Measurements from ENCODE around the gene ARHGAP27. TPM values are rescaled to one million over a fixed set of nuclear protein-coding genes. Genes with fewer than 3 reads are reported as not detected.

Gene ARHGAP27
- polyA plus RNA-seq, 3 donors, result 47.2 to 315 (median 55.0) TPM

DNA sequence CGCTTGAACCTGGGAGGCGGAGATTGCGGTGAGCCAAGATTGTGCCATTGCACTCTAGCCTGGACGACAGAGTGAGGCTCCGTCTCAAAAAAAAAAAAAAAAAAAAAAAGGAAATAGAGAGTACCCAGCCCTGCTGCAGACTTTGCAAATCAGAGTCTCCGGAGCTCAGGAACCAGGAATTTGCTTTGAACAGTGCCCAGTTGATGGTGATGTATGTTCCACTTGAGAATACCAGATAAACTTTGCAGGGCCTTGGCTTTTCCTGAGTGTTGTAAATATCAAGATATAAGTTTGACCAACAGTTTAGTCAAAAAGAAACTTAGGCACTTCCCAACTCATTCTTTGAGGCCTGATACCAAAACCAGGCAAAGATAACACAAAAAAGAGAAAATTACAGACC, 85.2 kb downstream of the ARHGAP27 start:
- intact Hi-C loops (cut with micrococcal nuclease), result no loop called here
- Mint-ChIP-seq H3K9me3 (peaks cover 0 to 2% (median 0%) of the 10 kb centered on the region in 7 donors), H3K4me1 (peaks cover 19% of the 10 kb centered on the region), H3K27me3 (ENCODE audit: low read depth in 3 of 3) (peaks cover 0 to 3% (median 1%) of the 10 kb centered on the region in 3 donors), H3K4me3 (no peak overlapping the region), H3K36me3 (no peaks in the 10 kb centered on the region), H3K27ac (peak overlapping the region in 1 of 7 donors; percentile 20)
- no peak overlapping the region for H2AFZ ChIP-seq (ENCODE audit: insufficient read depth, low read depth, low read length, poor library complexity, severe bottlenecking)
- H3K4me3 ChIP-seq (replicated peaks in 1 of 3; ENCODE audit: low read depth in 2 of 3, low read length in 3 of 3), result no peak overlapping the region
- no peak overlapping the region for H3K4me2 ChIP-seq (replicated peaks; ENCODE audit: extremely low read depth, low read length, poor library complexity, severe bottlenecking)
- no peak overlapping the region for H3K9ac ChIP-seq (ENCODE audit: insufficient read depth, low read length, poor library complexity, severe bottlenecking)
- H3K36me3 ChIP-seq (replicated peaks in 1 of 2; ENCODE audit: control insufficient read depth in 1 of 2, insufficient read depth in 2 of 2, low read length in 2 of 2), result no peaks in the 10 kb centered on the region
- no peaks in the 10 kb centered on the region for H3K27me3 ChIP-seq (ENCODE audit: control insufficient read depth in 2 of 2, insufficient read depth in 2 of 2, low read length in 2 of 2)
- peaks cover 10 to 16% of the 10 kb centered on the region in 2 donors for H3K4me1 ChIP-seq (ENCODE audit: control insufficient read depth in 1 of 2, insufficient read depth in 2 of 2, low read length in 2 of 2)
- no peaks in the 10 kb centered on the region for H4K20me1 ChIP-seq (ENCODE audit: insufficient read depth, low read length)
- H3K27ac ChIP-seq (ENCODE audit: low read depth in 1 of 2, low read length in 2 of 2), result no peak overlapping the region
- TF ChIP-seq, protein P1, sequence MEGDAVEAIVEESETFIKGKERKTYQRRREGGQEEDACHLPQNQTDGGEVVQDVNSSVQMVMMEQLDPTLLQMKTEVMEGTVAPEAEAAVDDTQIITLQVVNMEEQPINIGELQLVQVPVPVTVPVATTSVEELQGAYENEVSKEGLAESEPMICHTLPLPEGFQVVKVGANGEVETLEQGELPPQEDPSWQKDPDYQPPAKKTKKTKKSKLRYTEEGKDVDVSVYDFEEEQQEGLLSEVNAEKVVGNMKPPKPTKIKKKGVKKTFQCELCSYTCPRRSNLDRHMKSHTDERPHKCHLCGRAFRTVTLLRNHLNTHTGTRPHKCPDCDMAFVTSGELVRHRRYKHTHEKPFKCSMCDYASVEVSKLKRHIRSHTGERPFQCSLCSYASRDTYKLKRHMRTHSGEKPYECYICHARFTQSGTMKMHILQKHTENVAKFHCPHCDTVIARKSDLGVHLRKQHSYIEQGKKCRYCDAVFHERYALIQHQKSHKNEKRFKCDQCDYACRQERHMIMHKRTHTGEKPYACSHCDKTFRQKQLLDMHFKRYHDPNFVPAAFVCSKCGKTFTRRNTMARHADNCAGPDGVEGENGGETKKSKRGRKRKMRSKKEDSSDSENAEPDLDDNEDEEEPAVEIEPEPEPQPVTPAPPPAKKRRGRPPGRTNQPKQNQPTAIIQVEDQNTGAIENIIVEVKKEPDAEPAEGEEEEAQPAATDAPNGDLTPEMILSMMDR (IDR thresholded peaks at IDR 0.05), result no peak
- no peaks in the 10 kb centered on the region for H3K9me3 ChIP-seq (replicated peaks in 1 of 2; ENCODE audit: control insufficient read depth in 1 of 2, insufficient read depth in 1 of 2, low read length in 2 of 2)
- no CpG with 5 or more reads among the region's 6 CpGs for WGBS (ENCODE audit: insufficient coverage)
- DNase-seq, result no peak
- H3K79me2 ChIP-seq (ENCODE audit: insufficient read depth, low read length), result no peaks in the 10 kb centered on the region

DNA sequence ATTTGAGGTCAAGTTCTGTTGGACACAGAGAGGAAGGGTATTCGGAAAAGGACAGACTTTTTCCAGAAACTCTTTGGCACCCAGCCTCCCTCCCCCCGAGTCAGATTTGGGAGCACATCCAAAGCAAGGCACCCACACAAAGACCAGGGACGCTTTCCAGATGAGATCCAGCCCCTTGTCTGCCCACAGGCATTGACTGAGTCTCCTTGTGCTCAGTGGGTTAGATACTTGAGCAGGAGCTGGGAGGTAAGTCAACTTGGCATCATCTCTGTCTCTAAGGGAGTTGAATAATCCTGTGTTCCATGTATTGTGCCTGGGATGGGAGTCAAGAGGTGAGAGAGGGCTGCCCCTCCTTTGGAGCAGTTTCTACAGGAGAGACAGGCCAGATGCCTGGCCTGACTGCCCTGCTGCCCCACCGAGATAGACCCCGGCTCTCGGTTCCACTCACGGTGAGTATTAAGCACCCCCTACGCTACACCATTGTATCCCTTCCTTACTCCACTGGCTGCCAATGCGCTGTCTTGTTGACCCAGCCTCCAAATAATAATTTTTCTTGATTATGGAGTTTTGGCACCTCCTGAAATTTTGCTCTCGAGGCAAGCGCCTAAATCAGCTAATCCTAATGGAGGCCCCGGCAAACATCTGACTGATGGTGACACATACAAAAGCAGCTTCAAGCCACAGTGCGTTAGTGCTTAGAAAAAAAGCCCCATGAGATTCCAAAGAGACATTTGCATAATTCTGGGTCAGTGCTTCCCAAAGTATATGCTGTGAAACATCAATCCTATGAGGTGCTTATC, 86.3 kb downstream of the ARHGAP27 start:
- Histone ChIP-seq H3K79me2 (ENCODE audit: insufficient read depth, low read length) (no peaks in the 10 kb centered on the region), H3K9ac (ENCODE audit: insufficient read depth, low read length, poor library complexity, severe bottlenecking) (no peak overlapping the region), H3K36me3 (replicated peaks in 1 of 2; ENCODE audit: control insufficient read depth in 1 of 2, insufficient read depth in 2 of 2, low read length in 2 of 2) (no peaks in the 10 kb centered on the region), H3K4me1 (ENCODE audit: control insufficient read depth in 1 of 2, insufficient read depth in 2 of 2, low read length in 2 of 2) (peaks cover 10 to 15% of the 10 kb centered on the region in 2 donors), H3K4me3 (replicated peaks in 1 of 3; ENCODE audit: low read depth in 2 of 3, low read length in 3 of 3) (no peak overlapping the region), H3K4me2 (replicated peaks; ENCODE audit: extremely low read depth, low read length, poor library complexity, severe bottlenecking) (no peak overlapping the region), H4K20me1 (ENCODE audit: insufficient read depth, low read length) (no peaks in the 10 kb centered on the region), H2AFZ (ENCODE audit: insufficient read depth, low read depth, low read length, poor library complexity, severe bottlenecking) (no peak overlapping the region), H3K9me3 (replicated peaks in 1 of 2; ENCODE audit: control insufficient read depth in 1 of 2, insufficient read depth in 1 of 2, low read length in 2 of 2) (no peaks in the 10 kb centered on the region), H3K27ac (ENCODE audit: low read depth in 1 of 2, low read length in 2 of 2) (no peak overlapping the region), H3K27me3 (ENCODE audit: control insufficient read depth in 2 of 2, insufficient read depth in 2 of 2, low read length in 2 of 2) (no peaks in the 10 kb centered on the region)
- H3K36me3 Mint-ChIP-seq, result no peaks in the 10 kb centered on the region
- TF ChIP-seq, protein P1 (IDR thresholded peaks at IDR 0.05), result no peak
- H3K27ac Mint-ChIP-seq, result peak overlapping the region in 1 of 7 donors; percentile 59
- H3K27me3 Mint-ChIP-seq (ENCODE audit: low read depth in 3 of 3), result peaks cover 1 to 3% (median 2%) of the 10 kb centered on the region in 3 donors
- H3K4me1 Mint-ChIP-seq, result peaks cover 19% of the 10 kb centered on the region
- no peak for DNase-seq
- intact Hi-C loops (cut with micrococcal nuclease), result no loop called here
- 96% methylated on average over 7 of the region's 13 CpGs for WGBS (ENCODE audit: insufficient coverage)
- no peak overlapping the region for H3K4me3 Mint-ChIP-seq
- no peaks in the 10 kb centered on the region for H3K9me3 Mint-ChIP-seq
